ENCODE measurements around the gene TDRD9.

TDRD9 gene

GRCh38 chr14:104099096-104100041 is 171.1 kb downstream of the TDRD9 start:
- POLR2A ChIA-PET = no interaction called here
- CTCF ChIA-PET = interaction anchor here (0.9 kb wide), 1 partner anchor 22 kb away, joined by 4 read pairs; no protein-coding TSS in a partner anchor
- no peak for DNase-seq (ENCODE audit: low read depth, low spot score)
- no peak overlapping the region for H3K4me3 ChIP-seq (ENCODE audit: low read depth, low read length)
- no peak for TF ChIP-seq CTCF (IDR thresholded peaks at IDR 0.05; ENCODE audit: insufficient read depth, low read length, missing control alignments)

GRCh38 chr14:104100171-104101085 is 172.2 kb downstream of the TDRD9 start:
- TF ChIP-seq CTCF (IDR thresholded peaks at IDR 0.05; ENCODE audit: insufficient read depth, low read length, missing control alignments) = no peak
- POLR2A ChIA-PET = no interaction called here
- no peak for DNase-seq (ENCODE audit: low read depth, low spot score)
- CTCF ChIA-PET = no interaction called here
- H3K4me3 ChIP-seq (ENCODE audit: low read depth, low read length) = no peak overlapping the region

GRCh38 chr14:104101086-104101621 is 172.9 kb downstream of the TDRD9 start:
- no peak for TF ChIP-seq CTCF (IDR thresholded peaks at IDR 0.05; ENCODE audit: insufficient read depth, low read length, missing control alignments)
- ChIA-PET POLR2A (interaction anchor here (0.7 kb wide), 1 partner anchor 346 kb away, joined by 3 read pairs; no protein-coding TSS in a partner anchor), CTCF (no interaction called here)
- H3K4me3 ChIP-seq (ENCODE audit: low read depth, low read length) = no peak overlapping the region
- no peak for DNase-seq (ENCODE audit: low read depth, low spot score)

GRCh38 chr14:104101651-104102281 is 173.5 kb downstream of the TDRD9 start:
- no peak overlapping the region for H3K4me3 ChIP-seq (ENCODE audit: low read depth, low read length)
- TF ChIP-seq CTCF (IDR thresholded peaks at IDR 0.05; ENCODE audit: insufficient read depth, low read length, missing control alignments) = no peak
- CTCF ChIA-PET = no interaction called here
- no peak for DNase-seq (ENCODE audit: low read depth, low spot score)
- POLR2A ChIA-PET = interaction anchor here (0.7 kb wide), 1 partner anchor 346 kb away, joined by 3 read pairs; no protein-coding TSS in a partner anchor

Data from AG04449 (cell line).